DOHH2 (cell line): ENCODE results near the gene LRTM2.

Source experiments
- CTCF ChIP-seq: fragments of 200-600 bp; sonication (generic); IDR thresholded peaks from one replicate; pipeline ENCODE4 v1.5.1; 2014; ENCODE audit warnings: antibody characterized with exemption, mild to moderate bottlenecking, low read depth, low read length; ENCODE audit not compliant: poor library complexity, severe bottlenecking
- EZH2phosphoT487 ChIP-seq: fragments of 200-600 bp; sonication (generic); IDR thresholded peaks from 2 replicates; pipeline ENCODE4 v1.6.1; 2017; ENCODE audit warnings: borderline replicate concordance, mild to moderate bottlenecking, antibody characterized with exemption, low read length, moderate library complexity, mixed read lengths

- TF ChIP-seq CTCF, result no peak
- TF ChIP-seq EZH2phosphoT487, result no peak
Measured at GRCh38 chr12:1845886-1846285, 25.5 kb downstream of the LRTM2 start.
